Measurements from ENCODE around the gene NRXN2. TPM values are rescaled to one million over a fixed set of nuclear protein-coding genes. Genes with fewer than 3 reads are reported as not detected.

NRXN2 gene
- total RNA-seq, 8 experiments from 2014 or later = 0.51 to 120 (median 71.9) TPM

- in situ Hi-C loops (cut with MboI; ENCODE audit: low pct_unique_long_range_greater_than_20kb in 2 of 9, low sequenced_read_pairs in 9 of 9, unreplicated experiment in 9 of 9) = no loop called here
- Histone ChIP-seq H3K4me3 (no peak overlapping the region), H3K27ac (no peak overlapping the region), H3K4me1 (replicated peaks in 1 of 2) (peaks cover 24 to 29% of the 10 kb centered on the region in 2 donors)
- WGBS, 10 experiments = 56 to 100% (median 76%) methylated on average over 1 to 10 of the region's 11 CpGs; no CpG with 5 or more reads in 4 of the 10 experiments
- ATAC-seq (replicated peaks in 6 of 8) = no peak
These were observed 152.0 kb downstream of the NRXN2 start for GRCh38 chr11:64571050-64571409.

DNA sequence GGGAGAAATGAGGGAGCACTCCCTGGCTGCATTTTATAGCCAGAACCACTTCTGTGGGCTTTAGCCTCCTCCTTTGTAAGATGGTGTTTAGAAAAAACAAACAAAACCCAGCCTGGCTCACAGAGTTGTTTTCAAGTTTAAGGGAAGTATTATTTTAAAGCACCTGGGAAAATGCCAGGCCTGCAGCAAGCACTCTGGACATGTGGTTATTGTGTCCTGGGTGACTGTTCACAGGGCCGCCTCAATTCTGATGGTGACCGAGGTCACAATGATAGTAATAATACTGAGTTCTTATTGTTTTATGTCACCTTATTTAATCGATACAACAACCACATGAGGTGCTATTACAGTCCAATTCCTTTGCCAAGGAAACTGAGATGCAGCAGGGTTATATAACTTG is 152.7 kb downstream of the NRXN2 start:
- Histone ChIP-seq H3K4me1 (replicated peaks in 1 of 2) (peaks cover 31 to 34% of the 10 kb centered on the region in 2 donors), H3K4me3 (no peak overlapping the region), H3K27ac (no peak overlapping the region)
- ATAC-seq (replicated peaks in 6 of 8) = no peak
- WGBS, 10 experiments = 22 to 100% (median 90%) methylated on average over 1 to 3 of the region's 3 CpGs; no CpG with 5 or more reads in 3 of the 10 experiments
- in situ Hi-C loops (cut with MboI; ENCODE audit: low pct_unique_long_range_greater_than_20kb in 2 of 9, low sequenced_read_pairs in 9 of 9, unreplicated experiment in 9 of 9) = no loop called here

GRCh38 chr11:64569300-64569970 is 153.6 kb downstream of the NRXN2 start:
- in situ Hi-C loops (cut with MboI; ENCODE audit: low pct_unique_long_range_greater_than_20kb in 2 of 9, low sequenced_read_pairs in 9 of 9, unreplicated experiment in 9 of 9) = no loop called here
- H3K4me1 ChIP-seq (replicated peaks in 1 of 2) = peaks cover 31 to 34% of the 10 kb centered on the region in 2 donors
- H3K4me3 ChIP-seq = no peak overlapping the region
- no peak for ATAC-seq (replicated peaks in 6 of 8)
- no peak overlapping the region for H3K27ac ChIP-seq
- WGBS, 10 experiments = 17 to 100% (median 85%) methylated on average over 1 to 5 of the region's 8 CpGs; no CpG with 5 or more reads in 4 of the 10 experiments

DNA sequence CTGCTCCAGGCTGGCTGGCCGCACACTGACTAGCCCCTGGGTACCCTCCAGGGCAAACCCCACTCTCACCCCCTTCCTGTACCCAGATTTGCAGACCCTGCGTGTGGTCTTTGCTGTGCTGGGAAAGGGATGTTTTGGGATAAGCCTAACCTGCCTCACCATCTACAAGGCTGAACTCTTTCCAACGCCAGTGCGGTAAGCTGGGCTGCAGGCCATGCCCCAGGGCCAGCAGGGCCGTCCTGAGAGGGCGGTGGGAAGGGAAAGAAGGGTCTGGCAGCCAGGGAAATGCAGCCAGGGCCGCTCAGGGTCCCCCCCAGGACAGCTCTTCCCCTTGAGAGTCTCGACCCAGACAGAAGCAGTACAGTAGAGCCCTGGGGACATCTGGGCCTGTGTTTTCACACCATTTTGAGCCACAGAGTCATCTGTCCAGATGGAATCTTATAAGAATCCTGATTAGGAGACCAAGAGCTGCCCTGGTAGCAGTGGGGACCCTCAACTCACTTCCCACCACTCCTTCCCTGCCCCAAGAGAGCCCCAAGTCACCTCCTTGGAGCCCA is 154.3 kb downstream of the NRXN2 start:
- Histone ChIP-seq H3K4me1 (replicated peaks in 1 of 2) (peaks cover 31 to 34% of the 10 kb centered on the region in 2 donors), H3K27ac (no peak overlapping the region), H3K4me3 (no peak overlapping the region)
- in situ Hi-C loops (cut with MboI; ENCODE audit: low pct_unique_long_range_greater_than_20kb in 2 of 9, low sequenced_read_pairs in 9 of 9, unreplicated experiment in 9 of 9) = no loop called here
- ATAC-seq (replicated peaks in 6 of 8) = no peak
- 34 to 92% (median 84%) methylated on average over 1 to 4 of the region's 8 CpGs; no CpG with 5 or more reads in 6 of the 10 experiments for WGBS, 10 experiments

DNA sequence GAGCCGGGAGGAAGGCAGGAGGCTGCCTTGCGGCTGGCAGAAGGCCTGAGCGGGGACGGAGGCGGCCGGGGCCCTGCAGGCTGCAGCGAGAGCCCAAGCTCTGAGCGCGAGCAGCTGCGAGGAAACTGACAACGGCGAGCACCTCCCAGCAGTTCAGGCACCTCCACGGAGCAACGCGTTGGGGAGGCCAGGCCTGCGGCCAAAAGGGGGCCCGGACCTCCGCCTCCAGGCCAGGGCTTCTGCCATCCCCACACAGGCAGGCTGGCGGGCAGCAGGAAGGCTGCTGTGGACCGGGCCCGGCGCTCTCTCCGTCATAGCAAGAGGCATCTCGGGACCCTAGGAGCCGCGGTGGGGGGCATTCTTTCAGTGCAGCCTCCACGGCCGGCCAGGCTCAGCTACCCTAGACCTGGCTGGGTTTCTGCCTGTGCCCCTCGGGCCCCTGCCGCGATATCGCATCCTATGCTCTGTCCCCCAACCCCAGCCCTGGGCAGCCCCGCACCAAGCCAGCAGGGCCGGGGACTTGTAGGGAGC is 154.9 kb downstream of the NRXN2 start:
- 89 to 93% methylated on average over 3 to 8 of the region's 34 CpGs; no CpG with 5 or more reads in 8 of the 10 experiments for WGBS, 10 experiments
- Histone ChIP-seq H3K27ac (peak overlapping the region in 1 of 2 donors; percentile 95), H3K4me3 (no peak overlapping the region), H3K4me1 (replicated peaks in 1 of 2) (peaks cover 31 to 34% of the 10 kb centered on the region in 2 donors)
- in situ Hi-C loops (cut with MboI; ENCODE audit: low pct_unique_long_range_greater_than_20kb in 2 of 9, low sequenced_read_pairs in 9 of 9, unreplicated experiment in 9 of 9) = no loop called here
- ATAC-seq (replicated peaks in 6 of 8) = no peak

- in situ Hi-C loops (cut with MboI; ENCODE audit: low pct_unique_long_range_greater_than_20kb in 2 of 9, low sequenced_read_pairs in 9 of 9, unreplicated experiment in 9 of 9) = no loop called here
- peak overlapping the region; percentile 92 to 95 for H3K27ac ChIP-seq
- peaks cover 31 to 34% of the 10 kb centered on the region in 2 donors for H3K4me1 ChIP-seq (replicated peaks in 1 of 2)
- ATAC-seq (replicated peaks in 6 of 8) = peak; percentile 24 to 65 (median 61)
- peak overlapping the region in 3 of 5 donors; percentile 10 to 14 (median 11) for H3K4me3 ChIP-seq
- 0 to 100% (median 11%) methylated on average over 1 to 4 of the region's 30 CpGs; no CpG with 5 or more reads in 4 of the 10 experiments for WGBS, 10 experiments
These were observed 155.8 kb downstream of the NRXN2 start for GRCh38 chr11:64566915-64567891.

DNA sequence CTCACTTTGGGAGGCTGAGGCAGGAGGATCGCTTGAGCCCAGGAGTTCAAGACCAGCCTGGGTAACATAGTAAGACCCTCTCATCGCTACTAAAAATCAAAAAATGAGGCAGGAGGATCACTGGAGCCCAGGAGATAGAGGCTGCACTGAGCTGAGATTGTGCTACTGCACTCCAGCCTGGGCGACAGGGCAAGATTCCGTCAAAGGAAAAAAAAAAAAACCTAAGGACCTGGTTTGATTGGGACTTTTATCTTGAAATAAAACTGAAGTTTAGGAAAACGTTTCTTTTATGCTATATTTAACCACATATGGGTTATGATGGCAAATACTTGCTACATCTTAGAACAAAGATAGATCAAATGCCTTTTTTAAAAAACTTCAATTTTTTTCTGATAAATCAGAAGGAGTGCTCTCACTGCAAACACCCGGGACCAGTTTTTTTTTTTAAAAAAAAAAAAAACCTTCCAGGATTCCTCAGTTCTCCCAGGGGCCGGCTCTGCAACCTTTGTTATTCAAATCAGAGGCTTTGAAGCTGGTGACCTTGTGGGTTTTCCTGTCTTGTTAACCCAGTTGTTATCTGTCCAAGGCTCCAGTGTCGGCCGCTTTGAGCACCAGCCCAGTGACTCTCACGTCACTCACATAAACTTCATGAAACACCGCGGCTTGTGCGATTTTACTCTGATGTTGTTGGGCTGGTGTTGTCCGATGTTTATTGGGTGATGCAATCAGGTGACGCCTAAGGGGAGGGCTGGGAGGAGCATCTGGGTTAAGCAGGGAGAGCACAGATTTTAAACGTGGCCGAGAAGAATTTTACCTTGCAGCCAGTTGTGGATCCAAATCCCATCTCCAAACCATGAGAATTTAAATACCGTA is 156.7 kb downstream of the NRXN2 start:
- in situ Hi-C loops (cut with MboI; ENCODE audit: low pct_unique_long_range_greater_than_20kb in 2 of 9, low sequenced_read_pairs in 9 of 9, unreplicated experiment in 9 of 9) = no loop called here
- WGBS, 10 experiments = 0 to 38% (median 17%) methylated on average over 5 to 15 of the region's 18 CpGs
- peak; percentile 86 to 99 (median 90) for ATAC-seq (replicated peaks in 6 of 8)
- Histone ChIP-seq H3K27ac (peak overlapping the region; percentile 92 to 95), H3K4me3 (peak overlapping the region in 3 of 5 donors; percentile 10 to 14 (median 11)), H3K4me1 (replicated peaks in 1 of 2) (peaks cover 25 to 28% of the 10 kb centered on the region in 2 donors)

- in situ Hi-C loops (cut with MboI; ENCODE audit: low pct_unique_long_range_greater_than_20kb in 2 of 9, low sequenced_read_pairs in 9 of 9, unreplicated experiment in 9 of 9) = no loop called here
- WGBS, 10 experiments = 80 to 100% (median 92%) methylated on average over 1 to 16 of the region's 24 CpGs; no CpG with 5 or more reads in 5 of the 10 experiments
- Histone ChIP-seq H3K4me1 (replicated peaks in 1 of 2) (peaks cover 28 to 31% of the 10 kb centered on the region in 2 donors), H3K27ac (peak overlapping the region; percentile 92 to 95), H3K4me3 (no peak overlapping the region)
- ATAC-seq (replicated peaks in 6 of 8) = no peak
These were observed 157.8 kb downstream of the NRXN2 start for GRCh38 chr11:64564947-64565889.

GRCh38 chr11:64564419-64564818 is 158.6 kb downstream of the NRXN2 start:
- in situ Hi-C loops (cut with MboI; ENCODE audit: low pct_unique_long_range_greater_than_20kb in 2 of 9, low sequenced_read_pairs in 9 of 9, unreplicated experiment in 9 of 9) = no loop called here
- WGBS, 10 experiments = 60 to 100% (median 100%) methylated on average over 1 to 4 of the region's 7 CpGs; no CpG with 5 or more reads in 3 of the 10 experiments
- no peak overlapping the region for H3K27ac ChIP-seq
- no peak overlapping the region for H3K4me3 ChIP-seq
- H3K4me1 ChIP-seq (replicated peaks in 1 of 2) = peaks cover 35 to 36% of the 10 kb centered on the region in 2 donors
- no peak for ATAC-seq (replicated peaks in 6 of 8)

GRCh38 chr11:64563966-64564365 is 159.0 kb downstream of the NRXN2 start:
- H3K4me3 ChIP-seq = no peak overlapping the region
- H3K27ac ChIP-seq = no peak overlapping the region
- no peak for ATAC-seq (replicated peaks in 6 of 8)
- in situ Hi-C loops (cut with MboI; ENCODE audit: low pct_unique_long_range_greater_than_20kb in 2 of 9, low sequenced_read_pairs in 9 of 9, unreplicated experiment in 9 of 9) = no loop called here
- no CpG with 5 or more reads among the region's 12 CpGs for WGBS, 10 experiments
- H3K4me1 ChIP-seq (replicated peaks in 1 of 2) = peaks cover 35 to 36% of the 10 kb centered on the region in 2 donors

DNA sequence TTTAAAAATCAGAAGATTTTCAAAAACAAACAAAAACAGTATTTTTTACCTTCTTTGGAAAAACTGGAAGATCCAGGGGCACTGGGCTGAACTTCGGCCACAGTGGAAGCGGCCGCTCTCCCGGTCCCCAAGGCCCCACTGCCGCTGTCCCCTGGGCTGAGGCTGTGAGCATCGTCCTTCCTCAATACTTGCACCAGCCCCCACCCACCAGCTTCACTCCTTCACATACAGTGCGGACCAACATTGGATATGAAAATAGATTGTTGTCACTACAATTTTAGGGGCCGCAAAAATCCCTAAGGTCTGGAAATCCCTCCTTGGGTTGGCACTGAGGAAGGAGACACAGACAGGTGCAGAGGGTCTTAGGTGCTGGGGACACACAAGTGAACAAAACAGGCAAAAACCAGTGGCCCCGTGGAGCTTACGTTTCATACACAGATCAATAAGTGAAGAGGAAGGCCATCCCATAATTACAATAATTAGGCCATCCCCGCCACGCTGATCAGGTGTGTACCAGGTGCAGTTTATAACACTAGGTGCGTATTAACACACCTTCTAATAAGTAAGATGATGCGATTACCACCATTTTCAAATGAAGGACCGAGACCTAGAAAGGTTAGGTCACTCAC is 160.2 kb downstream of the NRXN2 start:
- Histone ChIP-seq H3K4me3 (no peak overlapping the region), H3K27ac (no peak overlapping the region), H3K4me1 (replicated peaks in 1 of 2) (peaks cover 32 to 36% of the 10 kb centered on the region in 2 donors)
- WGBS, 10 experiments = 40 to 100% (median 71%) methylated on average over 1 to 9 of the region's 15 CpGs; no CpG with 5 or more reads in 1 of the 10 experiments
- ATAC-seq (replicated peaks in 6 of 8) = no peak
- in situ Hi-C loops (cut with MboI; ENCODE audit: low pct_unique_long_range_greater_than_20kb in 2 of 9, low sequenced_read_pairs in 9 of 9, unreplicated experiment in 9 of 9) = no loop called here
